HEK293T (cell line): ENCODE results near the gene CENPV.
A peak's percentile ranks its signal among the peaks of the same experiment; 100 is the strongest.

Experiments used
- CTCF ChIA-PET: fragments of 350-600 bp; formaldehyde crosslinking; extraction: SDS; loops from one replicate; lab custom pipeline; 2021; ENCODE audit warnings: antibody characterized with exemption, inconsistent platforms; lab: Yijun Ruan, JAX
- POLR2A ChIA-PET: fragments of 350-600 bp; formaldehyde crosslinking; extraction: SDS; loops from one replicate; lab custom pipeline; 2020; ENCODE audit warnings: antibody characterized with exemption, inconsistent platforms; lab: Yijun Ruan, JAX
- DNase-seq: peaks from one replicate; pipeline ENCODE4 v3.0.0; 2012; ENCODE audit warnings: mixed read lengths; ENCODE audit errors: extremely low spot score
- ARNT ChIP-seq: fragments of 450-650 bp; IDR thresholded peaks from 2 replicates; pipeline ENCODE4 v1.6.1; 2017; ENCODE audit warnings: mild to moderate bottlenecking
- BHLHE40 ChIP-seq: fragments of 450-650 bp; IDR thresholded peaks from 2 replicates; pipeline ENCODE4 v1.6.1; 2016; ENCODE audit warnings: mild to moderate bottlenecking, moderate library complexity, borderline replicate concordance
- CTBP1 ChIP-seq: fragments of 450-650 bp; IDR thresholded peaks from 2 replicates; pipeline ENCODE4 v1.6.1; 2016; ENCODE audit warnings: borderline replicate concordance
- ELF4 ChIP-seq: fragments of 450-650 bp; IDR thresholded peaks from 2 replicates; pipeline ENCODE4 v1.6.1; 2017; ENCODE audit warnings: antibody characterized with exemption
- FOXA1 ChIP-seq: fragments of 450-650 bp; IDR thresholded peaks from 2 replicates; pipeline ENCODE4 v1.6.1; 2016; ENCODE audit warnings: mild to moderate bottlenecking
- FOXK2 ChIP-seq: fragments of 450-650 bp; IDR thresholded peaks from 2 replicates; pipeline ENCODE4 v1.6.1; 2016; ENCODE audit warnings: mild to moderate bottlenecking
- FOXM1 ChIP-seq: fragments of 450-650 bp; IDR thresholded peaks from 2 replicates; pipeline ENCODE4 v1.6.1; 2017; ENCODE audit warnings: mild to moderate bottlenecking, borderline replicate concordance
- HDGF ChIP-seq: fragments of 450-650 bp; IDR thresholded peaks from 2 replicates; pipeline ENCODE4 v1.6.1; 2017; ENCODE audit warnings: antibody characterized with exemption, borderline replicate concordance
- L3MBTL2 ChIP-seq: fragments of 450-650 bp; conservative IDR thresholded peaks from 2 replicates; pipeline ENCODE4 v1.6.1; 2016; ENCODE audit warnings: mild to moderate bottlenecking
- LEF1 ChIP-seq: fragments of 450-650 bp; IDR thresholded peaks from 2 replicates; pipeline ENCODE4 v1.6.1; 2017; ENCODE audit warnings: mild to moderate bottlenecking, borderline replicate concordance
- NFRKB ChIP-seq: fragments of 450-650 bp; IDR thresholded peaks from 2 replicates; pipeline ENCODE4 v1.6.1; 2016; ENCODE audit warnings: mild to moderate bottlenecking, moderate library complexity
- PKNOX1 ChIP-seq: fragments of 450-650 bp; IDR thresholded peaks from 2 replicates; pipeline ENCODE4 v1.6.1; 2016
- SP1 ChIP-seq: fragments of 450-650 bp; IDR thresholded peaks from 2 replicates; pipeline ENCODE4 v1.6.1; 2017
- SUZ12 ChIP-seq: fragments of 450-650 bp; IDR thresholded peaks from 2 replicates; pipeline ENCODE4 v1.6.1; 2016; ENCODE audit warnings: mild to moderate bottlenecking
- TARDBP ChIP-seq: fragments of 450-650 bp; IDR thresholded peaks from 2 replicates; pipeline ENCODE4 v1.6.1; 2016
- ZNF384 ChIP-seq: fragments of 450-650 bp; IDR thresholded peaks from 2 replicates; pipeline ENCODE4 v1.6.1; 2016

CENPV gene

GRCh38 chr17:16380640-16381495 is 27.6 kb upstream of the CENPV start, which contains the start of gene UBB:
TSS of gene UBB (plus strand) at chr17:16381091. CDS start at chr17:16381908, 817 bp downstream.
- CTCF ChIA-PET = interaction anchor here (0.6 to 1.0 kb wide), 2 partner anchors 9 to 17 kb away, joined by 3 to 6 read pairs; no protein-coding TSS in a partner anchor
- DNase-seq = peak; percentile 89
- POLR2A ChIA-PET = interaction anchor here (0.6 to 4.4 kb wide), 43 partner anchors 8 to 381 kb away, joined by 3 to 69 read pairs (median 4); partner anchors contain the start of genes CENPV, LRRC75A, NCOR1 and PIGL
- no peak for TF ChIP-seq FOXA1
- TF ChIP-seq ARNT = no peak; the same call in none of the 2 replicates
- peak; percentile 91 for TF ChIP-seq PKNOX1
- TF ChIP-seq ZNF384 = no peak
- peak; percentile 79 for TF ChIP-seq NFRKB
- peak; percentile 45 for TF ChIP-seq CTBP1
- no peak; the same call in 1 of the 2 replicates for TF ChIP-seq FOXK2
- no peak for TF ChIP-seq BHLHE40
- TF ChIP-seq SP1 = no peak
- peak; percentile 60; the same call in 1 of the 2 replicates for TF ChIP-seq FOXM1
- peak; percentile 75; the same call in 1 of the 2 replicates for TF ChIP-seq LEF1
- TF ChIP-seq L3MBTL2 = peak; percentile 80
- no peak for TF ChIP-seq SUZ12
- TF ChIP-seq TARDBP = 0 out of 2 replicates have a peak, but pooled peaks have one; percentile 55
- no peak for TF ChIP-seq HDGF
- TF ChIP-seq ELF4 = peak; percentile 61

GRCh38 chr17:16379654-16380053 is 26.4 kb upstream of the CENPV start:
- POLR2A ChIA-PET = interaction anchor here (1.7 to 3.5 kb wide), 4 partner anchors 10 to 59 kb away, joined by 10 to 25 read pairs (median 15); partner anchors contain the start of gene CENPV
- DNase-seq = no peak

GRCh38 chr17:16378636-16379282 is 25.5 kb upstream of the CENPV start:
- DNase-seq = no peak
- POLR2A ChIA-PET = interaction anchor here (1.4 to 3.5 kb wide), 4 partner anchors 9 to 60 kb away, joined by 6 to 25 read pairs (median 10); partner anchors contain the start of gene CENPV
- TF ChIP-seq L3MBTL2 = no peak
- no peak for TF ChIP-seq LEF1
- no peak for TF ChIP-seq FOXA1
- TF ChIP-seq ZNF384 = no peak
- no peak for TF ChIP-seq HDGF
- no peak for TF ChIP-seq SP1
- TF ChIP-seq FOXK2 = no peak
- no peak for TF ChIP-seq NFRKB
- no peak for TF ChIP-seq PKNOX1
- CTCF ChIA-PET = interaction anchor here (2.6 kb wide), 1 partner anchor 15 kb away, joined by 11 read pairs; no protein-coding TSS in a partner anchor

More at GRCh38 chr17:16379654-16380053, 26.4 kb upstream of the CENPV start:
- TF ChIP-seq FOXA1 = no peak
- TF ChIP-seq HDGF = no peak
- TF ChIP-seq LEF1 = no peak
- no peak for TF ChIP-seq ELF4
- TF ChIP-seq BHLHE40 = no peak
- TF ChIP-seq FOXM1 = no peak
- CTCF ChIA-PET = no interaction called here

GRCh38 chr17:16377941-16378341 is 24.7 kb upstream of the CENPV start:
- DNase-seq = no peak
- ChIA-PET POLR2A (interaction anchor here (1.4 to 2.2 kb wide), 3 partner anchors 14 to 60 kb away, joined by 6 to 10 read pairs (median 10); partner anchors contain the start of gene CENPV), CTCF (interaction anchor here (2.6 kb wide), 1 partner anchor 14 kb away, joined by 11 read pairs; no protein-coding TSS in a partner anchor)
- no peak for TF ChIP-seq BHLHE40

GRCh38 chr17:16374146-16374938 is 21.1 kb upstream of the CENPV start:
- CTCF ChIA-PET = interaction anchor here (0.6 to 2.8 kb wide), 2 partner anchors 11 to 25 kb away, joined by 4 to 10 read pairs; no protein-coding TSS in a partner anchor
- TF ChIP-seq FOXK2 = no peak
- POLR2A ChIA-PET = interaction anchor here (1.3 to 2.5 kb wide), 3 partner anchors 10 to 64 kb away, joined by 3 to 9 read pairs (median 6); no protein-coding TSS in a partner anchor
- DNase-seq = no peak

- ChIA-PET CTCF (interaction anchor here (0.7 kb wide), 2 partner anchors 9 to 22 kb away, joined by 3 read pairs; partner anchors contain the start of gene UBB), POLR2A (interaction anchor here (1.7 kb wide), 1 partner anchor 9 kb away, joined by 17 read pairs; the partner anchor contains the start of gene UBB)
- TF ChIP-seq L3MBTL2 = no peak
- no peak for DNase-seq
Measured at GRCh38 chr17:16371742-16372141, 18.5 kb upstream of the CENPV start.
